Fibroblast of lung (primary cell): Measurements from ENCODE around the gene PLB1. TPM values are rescaled to one million over a fixed set of nuclear protein-coding genes. Genes with fewer than 3 reads are reported as not detected.

Experiments
- DNase-seq, 2 donors: peaks; one replicate each; pipeline versions ENCODE4 v3.0.0 to v3.0.0-alpha.2; 2010; ENCODE audit warnings: low read depth in 2 of 2
- H2AFZ ChIP-seq: 2 replicates; pipeline ENCODE4 v1.5.1; 2012; ENCODE audit warnings: low read length, control low read depth, inconsistent platforms
- H3K27ac ChIP-seq: 2 replicates; pipeline ENCODE4 v1.5.1; 2011; ENCODE audit warnings: low read length, control low read depth; ENCODE audit not compliant: insufficient read depth
- H3K27me3 ChIP-seq: 2 replicates; pipeline ENCODE4 v1.5.1; 2011; ENCODE audit warnings: mild to moderate bottlenecking, low read length; ENCODE audit not compliant: control insufficient read depth, insufficient read depth
- H3K36me3 ChIP-seq: 2 replicates; pipeline ENCODE4 v1.5.1; 2011; ENCODE audit warnings: low read length; ENCODE audit not compliant: control insufficient read depth, insufficient read depth
- H3K4me1 ChIP-seq: 2 replicates; pipeline ENCODE4 v1.5.1; 2011; ENCODE audit warnings: low read length; ENCODE audit not compliant: control insufficient read depth, insufficient read depth; ENCODE audit errors: extremely low read depth
- H3K4me2 ChIP-seq: 2 replicates; pipeline ENCODE4 v1.5.1; 2011; ENCODE audit warnings: low read length, control low read depth; ENCODE audit not compliant: insufficient read depth; ENCODE audit errors: extremely low read depth
- H3K4me3 ChIP-seq, 4 experiments: fragments of 200-600 bp in 1 of 4; sonication (generic) in 1 of 4; replicated peaks in 1 of 4; 2 replicates each; pipeline ENCODE4 v1.5.1; 2011 to 2016; ENCODE audit warnings: low read length in 4 of 4, low read depth in 3 of 4, mild to moderate bottlenecking in 3 of 4, control low read depth in 2 of 4, inconsistent platforms in 1 of 4, mixed read lengths in 1 of 4; ENCODE audit not compliant: insufficient read depth in 1 of 4; ENCODE audit errors: control extremely low read depth in 1 of 4
- H3K79me2 ChIP-seq: 2 replicates; pipeline ENCODE4 v1.5.1; 2012; ENCODE audit warnings: mild to moderate bottlenecking, low read length, inconsistent platforms; ENCODE audit not compliant: control insufficient read depth, insufficient read depth
- H3K9ac ChIP-seq: 2 replicates; pipeline ENCODE4 v1.5.1; 2011; ENCODE audit warnings: mild to moderate bottlenecking, low read length, control low read depth; ENCODE audit not compliant: insufficient read depth
- H3K9me3 ChIP-seq: 2 replicates; pipeline ENCODE4 v1.5.1; 2012; ENCODE audit warnings: low read depth, low read length; ENCODE audit not compliant: control insufficient read depth, insufficient read depth
- H4K20me1 ChIP-seq: 2 replicates; pipeline ENCODE4 v1.5.1; 2011; ENCODE audit warnings: low read length; ENCODE audit not compliant: control insufficient read depth, insufficient read depth; ENCODE audit errors: extremely low read depth
- EZH2 ChIP-seq: IDR thresholded peaks from 2 replicates; pipeline ENCODE4 v1.5.1; 2012; ENCODE audit warnings: low read length, control low read depth, mild to moderate bottlenecking; ENCODE audit errors: missing control alignments
- polyA plus RNA-seq, 2 donors: library from polyadenylated mRNA; depleted of rRNA in 1 of 2; stranded (reverse) in 1 of 2; unstranded in 1 of 2; fragments of >200 nt; gene quantifications; 2 replicates each; pipeline ENCODE4 v1.2.1, GENCODE V29; 2011 to 2012; ENCODE audit warnings: missing spikeins in 1 of 2
- total RNA-seq: library from RNA; depleted of rRNA; stranded (reverse); fragments of >200 nt; gene quantifications from 2 replicates; pipeline ENCODE4 v1.2.1, GENCODE V29; 2014
- TF ChIP-seq, protein P1 (sequence below), 2 donors: IDR thresholded peaks in 1 of 2; conservative IDR thresholded peaks in 1 of 2; 1 replicate in 1 of 2; 2 replicates in 1 of 2; pipeline ENCODE4 v1.5.1; 2011 to 2012; ENCODE audit warnings: low read length in 2 of 2, control low read depth in 1 of 2, inconsistent platforms in 1 of 2, low read depth in 1 of 2, mild to moderate bottlenecking in 1 of 2

Gene PLB1
- total and polyA plus RNA-seq, 2 donors (not counting 1 experiment from before 2014, with no cell fraction given) = 0.70 to 1.8 TPM

DNA sequence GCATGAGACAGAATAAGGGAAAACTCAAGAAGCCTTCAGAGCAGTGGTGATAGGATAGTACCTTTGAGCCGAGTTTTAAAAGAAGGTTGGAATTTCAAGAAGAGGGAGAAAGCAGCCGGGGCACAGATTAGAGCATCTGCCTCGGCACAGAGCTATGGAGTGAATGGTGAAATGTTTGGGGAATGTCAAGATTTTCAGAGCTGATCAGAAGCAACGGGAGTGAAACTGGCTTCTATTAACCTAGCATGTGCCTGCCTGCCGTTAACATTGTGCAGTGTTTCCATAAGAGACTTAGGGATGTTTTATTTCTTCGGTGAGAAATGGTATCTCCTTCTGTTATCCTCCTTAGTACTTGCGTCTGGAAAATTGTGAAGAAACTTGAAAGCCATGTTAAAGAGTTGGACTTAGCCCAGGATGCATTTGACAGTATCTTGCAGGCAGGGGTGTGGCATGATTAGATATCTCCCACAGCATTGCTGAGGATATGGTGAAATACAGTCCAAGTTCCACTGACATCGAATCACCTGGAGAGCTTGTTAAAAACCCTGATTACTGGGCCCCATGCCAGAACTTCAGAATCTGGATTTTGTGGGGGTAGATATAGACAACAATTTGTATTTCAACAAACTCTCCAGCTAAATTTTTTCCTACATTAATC is 158.9 kb downstream of the PLB1 start:
- peaks cover 14% of the 10 kb centered on the region for H3K4me1 ChIP-seq

DNA sequence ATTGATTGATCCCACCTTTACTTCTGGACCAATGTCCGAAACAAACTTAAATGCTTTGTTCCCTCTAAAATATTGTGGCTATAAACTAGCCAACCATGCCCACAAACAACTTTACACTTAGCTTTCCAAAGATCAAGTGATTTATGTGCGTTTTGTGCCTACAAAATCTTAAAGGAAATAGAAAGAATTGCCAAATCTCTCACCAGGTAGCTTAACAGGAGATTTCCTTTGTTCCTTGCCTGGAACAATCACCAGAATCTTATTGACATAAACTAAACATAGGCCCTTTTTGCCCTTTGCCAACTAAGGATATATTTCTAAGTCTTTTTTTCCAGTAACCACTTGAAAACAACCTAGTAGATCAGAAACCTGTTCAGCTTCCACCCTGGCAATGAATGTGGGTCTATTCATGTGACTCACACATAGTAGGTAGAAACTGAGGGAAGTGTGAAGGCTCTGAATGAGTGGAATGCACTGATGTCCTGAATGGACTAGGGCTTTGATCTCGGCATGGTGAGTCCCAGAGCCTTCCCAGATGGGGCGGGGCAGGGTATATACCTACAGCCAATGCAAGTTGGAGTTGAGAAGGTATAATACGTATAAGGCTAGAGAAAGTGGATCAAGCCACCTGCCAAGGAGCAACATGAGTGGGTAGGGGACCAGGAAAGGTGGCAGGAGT is 161.2 kb downstream of the PLB1 start:
- H3K4me1 ChIP-seq = peaks cover 12% of the 10 kb centered on the region
- no peak overlapping the region for H3K27ac ChIP-seq

More for the DNA sequence above, 158.9 kb downstream of the PLB1 start:
- Histone ChIP-seq H3K9ac (no peak overlapping the region), H3K9me3 (no peaks in the 10 kb centered on the region), H3K79me2 (no peaks in the 10 kb centered on the region), H3K4me2 (no peak overlapping the region), H3K27me3 (no peaks in the 10 kb centered on the region), H3K27ac (no peak overlapping the region), H2AFZ (no peak overlapping the region), H3K4me3 (no peak overlapping the region), H3K36me3 (no peaks in the 10 kb centered on the region), H4K20me1 (no peaks in the 10 kb centered on the region)
- no peak for DNase-seq
- TF ChIP-seq EZH2 = no peak
- TF ChIP-seq, protein P1, sequence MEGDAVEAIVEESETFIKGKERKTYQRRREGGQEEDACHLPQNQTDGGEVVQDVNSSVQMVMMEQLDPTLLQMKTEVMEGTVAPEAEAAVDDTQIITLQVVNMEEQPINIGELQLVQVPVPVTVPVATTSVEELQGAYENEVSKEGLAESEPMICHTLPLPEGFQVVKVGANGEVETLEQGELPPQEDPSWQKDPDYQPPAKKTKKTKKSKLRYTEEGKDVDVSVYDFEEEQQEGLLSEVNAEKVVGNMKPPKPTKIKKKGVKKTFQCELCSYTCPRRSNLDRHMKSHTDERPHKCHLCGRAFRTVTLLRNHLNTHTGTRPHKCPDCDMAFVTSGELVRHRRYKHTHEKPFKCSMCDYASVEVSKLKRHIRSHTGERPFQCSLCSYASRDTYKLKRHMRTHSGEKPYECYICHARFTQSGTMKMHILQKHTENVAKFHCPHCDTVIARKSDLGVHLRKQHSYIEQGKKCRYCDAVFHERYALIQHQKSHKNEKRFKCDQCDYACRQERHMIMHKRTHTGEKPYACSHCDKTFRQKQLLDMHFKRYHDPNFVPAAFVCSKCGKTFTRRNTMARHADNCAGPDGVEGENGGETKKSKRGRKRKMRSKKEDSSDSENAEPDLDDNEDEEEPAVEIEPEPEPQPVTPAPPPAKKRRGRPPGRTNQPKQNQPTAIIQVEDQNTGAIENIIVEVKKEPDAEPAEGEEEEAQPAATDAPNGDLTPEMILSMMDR (conservative IDR thresholded peaks at IDR 0.05 in 1 of 2, IDR thresholded peaks at IDR 0.05 in 1 of 2; ENCODE audit: low read depth in 1 of 2, low read length in 2 of 2) = no peak

DNA sequence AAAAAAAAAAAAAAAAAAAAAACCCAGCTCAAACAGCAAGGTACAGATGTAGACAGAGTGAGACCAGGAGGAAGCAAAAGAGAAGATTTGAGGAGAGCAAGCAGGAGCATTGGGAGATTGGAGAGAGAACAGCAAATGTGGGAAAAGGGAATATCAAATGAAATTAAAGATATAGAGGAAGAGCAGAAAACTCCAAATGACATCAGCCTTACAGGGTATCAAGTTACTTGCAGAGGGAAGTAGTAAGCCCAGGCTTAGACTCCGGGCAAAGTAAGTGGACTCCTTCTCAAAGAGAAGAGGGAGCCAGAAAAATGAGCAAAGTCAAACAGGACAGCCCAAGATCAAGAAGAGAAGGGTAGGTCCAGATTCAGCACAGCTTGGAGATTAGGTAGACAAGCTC is 162.5 kb downstream of the PLB1 start:
- no peaks in the 10 kb centered on the region for H3K79me2 ChIP-seq
- DNase-seq = peak; percentile 82 to 87
- no peak overlapping the region for H3K27ac ChIP-seq
- H3K4me3 ChIP-seq = no peak overlapping the region
- peaks cover 22% of the 10 kb centered on the region for H3K4me1 ChIP-seq
- H3K36me3 ChIP-seq = no peaks in the 10 kb centered on the region
- no peaks in the 10 kb centered on the region for H4K20me1 ChIP-seq
- no peak overlapping the region for H3K4me2 ChIP-seq
- H2AFZ ChIP-seq = peak overlapping the region; percentile 78
- TF ChIP-seq, protein P1 (conservative IDR thresholded peaks at IDR 0.05 in 1 of 2, IDR thresholded peaks at IDR 0.05 in 1 of 2; ENCODE audit: low read depth in 1 of 2, low read length in 2 of 2) = no peak
- TF ChIP-seq EZH2 = no peak
- H3K9me3 ChIP-seq = no peaks in the 10 kb centered on the region
- no peak overlapping the region for H3K9ac ChIP-seq
- no peaks in the 10 kb centered on the region for H3K27me3 ChIP-seq

More for the DNA sequence above, 161.2 kb downstream of the PLB1 start:
- H2AFZ ChIP-seq = no peak overlapping the region
- H4K20me1 ChIP-seq = no peaks in the 10 kb centered on the region
- no peaks in the 10 kb centered on the region for H3K27me3 ChIP-seq
- H3K4me2 ChIP-seq = no peak overlapping the region
- DNase-seq = no peak
- H3K9me3 ChIP-seq = no peaks in the 10 kb centered on the region
- no peaks in the 10 kb centered on the region for H3K36me3 ChIP-seq
- TF ChIP-seq EZH2 = no peak
- TF ChIP-seq, protein P1 (conservative IDR thresholded peaks at IDR 0.05 in 1 of 2, IDR thresholded peaks at IDR 0.05 in 1 of 2; ENCODE audit: low read depth in 1 of 2, low read length in 2 of 2) = no peak
- no peak overlapping the region for H3K4me3 ChIP-seq
- H3K79me2 ChIP-seq = no peaks in the 10 kb centered on the region
- no peak overlapping the region for H3K9ac ChIP-seq
